NB4 (cell line): ENCODE results near the gene TMEM221.

Experiments used
- DNase-seq: peaks from one replicate; pipeline ENCODE4 v3.0.0; 2010; ENCODE audit warnings: low read depth
- H3K4me3 ChIP-seq: one replicate; pipeline ENCODE4 v1.5.1; 2011; ENCODE audit warnings: mild to moderate bottlenecking, low read depth, low read length, moderate library complexity
- CTCF ChIP-seq: IDR thresholded peaks from one replicate; pipeline ENCODE4 v1.5.1; 2012; ENCODE audit warnings: low read depth, low read length
- MYC ChIP-seq: IDR thresholded peaks from 2 replicates; pipeline ENCODE4 v1.6.1; 2011; ENCODE audit warnings: low read depth, low read length
- POLR2A ChIP-seq: IDR thresholded peaks from 2 replicates; pipeline ENCODE4 v1.6.1; 2011; ENCODE audit warnings: mild to moderate bottlenecking; ENCODE audit not compliant: insufficient read length; ENCODE audit errors: extremely low read depth
- TF ChIP-seq, protein P1 (sequence below): IDR thresholded peaks from 2 replicates; pipeline ENCODE4 v1.6.1; 2011; ENCODE audit warnings: low read depth, low read length

The TMEM221 gene

DNA sequence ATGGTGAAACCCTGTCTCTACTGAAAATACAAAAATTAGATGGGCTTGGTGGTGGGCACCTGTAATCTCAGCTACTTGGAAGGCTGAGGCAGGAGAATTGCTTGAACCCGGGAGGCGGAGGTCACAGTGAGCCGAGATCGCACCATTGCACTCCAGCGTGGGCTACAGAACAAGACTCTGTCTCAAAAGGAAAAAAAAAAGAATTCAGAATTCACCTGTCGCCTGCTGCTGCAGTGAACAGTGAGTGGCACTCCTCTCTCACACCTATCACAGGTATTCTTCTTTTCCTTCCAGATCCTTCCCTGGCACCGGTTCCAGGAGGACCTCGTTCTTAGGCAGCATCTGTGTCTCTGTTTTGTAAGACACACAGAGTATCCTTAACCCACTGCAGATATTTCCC, 34.4 kb downstream of the TMEM221 start:
- no peak overlapping the region for H3K4me3 ChIP-seq
- no peak for DNase-seq
- TF ChIP-seq POLR2A (no peak), CTCF (no peak), MYC (no peak)
- TF ChIP-seq, protein P1, sequence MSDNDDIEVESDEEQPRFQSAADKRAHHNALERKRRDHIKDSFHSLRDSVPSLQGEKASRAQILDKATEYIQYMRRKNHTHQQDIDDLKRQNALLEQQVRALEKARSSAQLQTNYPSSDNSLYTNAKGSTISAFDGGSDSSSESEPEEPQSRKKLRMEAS = no peak

DNA sequence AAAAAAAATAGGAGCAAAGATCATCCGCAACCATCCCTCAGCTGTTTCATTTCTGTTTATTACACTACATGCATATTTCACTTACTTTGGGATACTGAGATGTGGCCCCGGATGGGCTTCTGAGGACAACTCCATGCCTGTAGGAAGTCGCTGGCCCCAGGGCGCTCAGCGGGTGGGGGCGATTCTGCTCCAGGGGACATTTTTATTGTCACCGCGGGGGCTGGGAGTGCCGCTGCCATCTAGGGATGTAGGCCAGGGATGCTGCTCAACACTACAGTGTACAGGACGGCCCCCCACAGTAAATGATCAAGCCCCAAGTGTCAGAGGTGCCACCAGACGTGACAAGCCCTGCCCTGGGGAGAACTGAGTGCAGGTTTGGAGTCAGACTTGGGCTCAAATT, 36.7 kb downstream of the TMEM221 start:
- H3K4me3 ChIP-seq = no peak overlapping the region
- DNase-seq = no peak
- TF ChIP-seq POLR2A (no peak), MYC (no peak), CTCF (no peak)
- TF ChIP-seq, protein P1 = no peak

DNA sequence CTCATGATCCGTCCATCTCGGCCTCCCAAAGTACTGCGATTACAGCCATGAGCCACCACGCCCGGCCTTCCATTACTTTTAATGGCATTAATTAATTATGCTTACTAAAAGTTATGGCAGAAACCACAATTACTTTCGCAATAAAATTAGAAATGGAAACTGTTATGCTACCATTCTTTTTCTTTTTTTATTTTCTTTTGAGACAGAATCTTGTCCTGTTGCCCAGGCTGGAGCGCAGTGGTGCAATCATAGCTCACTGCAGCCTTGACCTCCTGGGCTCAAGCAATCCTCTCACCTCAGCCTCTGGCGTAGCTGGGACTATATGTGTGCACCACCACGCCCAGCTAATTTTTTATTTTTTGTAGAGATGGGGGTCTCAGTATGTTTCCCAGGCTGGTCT, 38.5 kb downstream of the TMEM221 start:
- TF ChIP-seq, protein P1 = no peak
- TF ChIP-seq MYC = no peak
- no peak for TF ChIP-seq POLR2A
- TF ChIP-seq CTCF = no peak
- DNase-seq = no peak
- no peak overlapping the region for H3K4me3 ChIP-seq

GRCh38 chr19:17406887-17407196, 41.6 kb downstream of the TMEM221 start:
- no peak for DNase-seq
- H3K4me3 ChIP-seq = peak overlapping the region; percentile 74
- TF ChIP-seq MYC = no peak
- TF ChIP-seq CTCF = no peak

DNA sequence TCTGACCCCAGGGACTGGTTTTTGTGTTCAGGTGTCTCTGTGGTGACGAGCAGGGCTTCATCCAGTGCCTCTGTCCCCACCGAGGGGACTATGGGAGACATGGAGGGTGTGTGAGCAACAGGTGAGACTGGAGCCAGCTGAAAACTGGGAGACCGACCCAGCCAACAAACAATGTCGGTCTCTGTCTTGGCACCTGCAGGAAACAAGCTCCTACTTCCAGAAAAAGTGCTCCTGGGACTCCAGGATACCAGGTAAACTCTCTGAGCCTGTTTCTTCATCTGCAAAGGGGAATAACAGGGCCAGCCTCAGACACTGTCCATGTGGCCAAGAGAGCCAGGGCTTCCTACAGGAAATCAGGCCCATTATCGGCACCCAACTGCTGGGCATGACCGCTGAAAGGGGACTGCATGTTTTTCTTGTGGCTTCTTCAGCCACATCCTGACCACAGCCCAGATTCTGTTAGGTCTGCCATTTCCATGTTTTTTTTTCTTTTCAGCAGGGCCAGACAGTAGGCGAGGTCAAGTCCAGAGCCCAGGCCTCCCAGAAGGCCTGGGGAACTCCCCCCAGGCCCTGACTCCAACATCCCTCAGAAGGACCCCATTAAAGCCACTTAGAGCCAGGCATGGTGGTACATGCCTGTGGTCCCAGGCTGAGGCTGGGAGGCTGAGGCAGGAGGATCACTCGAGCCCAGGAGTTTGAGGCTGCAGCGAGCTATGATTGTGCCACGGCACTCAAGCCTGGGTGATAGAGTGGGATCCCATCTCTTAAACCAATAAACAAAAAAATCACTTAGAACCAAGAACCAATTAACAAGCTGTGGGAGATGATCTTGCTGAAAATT, 42.2 kb downstream of the TMEM221 start:
- DNase-seq = peak; percentile 89

More for the DNA sequence above, 42.2 kb downstream of the TMEM221 start:
- peak overlapping the region; percentile 74 for H3K4me3 ChIP-seq
- TF ChIP-seq CTCF (no peak), POLR2A (no peak), MYC (peak; percentile 74; the same call in 1 of the 2 replicates)
- TF ChIP-seq, protein P1 = peak; percentile 77
